ENCODE data around the gene USP13.

DNA sequence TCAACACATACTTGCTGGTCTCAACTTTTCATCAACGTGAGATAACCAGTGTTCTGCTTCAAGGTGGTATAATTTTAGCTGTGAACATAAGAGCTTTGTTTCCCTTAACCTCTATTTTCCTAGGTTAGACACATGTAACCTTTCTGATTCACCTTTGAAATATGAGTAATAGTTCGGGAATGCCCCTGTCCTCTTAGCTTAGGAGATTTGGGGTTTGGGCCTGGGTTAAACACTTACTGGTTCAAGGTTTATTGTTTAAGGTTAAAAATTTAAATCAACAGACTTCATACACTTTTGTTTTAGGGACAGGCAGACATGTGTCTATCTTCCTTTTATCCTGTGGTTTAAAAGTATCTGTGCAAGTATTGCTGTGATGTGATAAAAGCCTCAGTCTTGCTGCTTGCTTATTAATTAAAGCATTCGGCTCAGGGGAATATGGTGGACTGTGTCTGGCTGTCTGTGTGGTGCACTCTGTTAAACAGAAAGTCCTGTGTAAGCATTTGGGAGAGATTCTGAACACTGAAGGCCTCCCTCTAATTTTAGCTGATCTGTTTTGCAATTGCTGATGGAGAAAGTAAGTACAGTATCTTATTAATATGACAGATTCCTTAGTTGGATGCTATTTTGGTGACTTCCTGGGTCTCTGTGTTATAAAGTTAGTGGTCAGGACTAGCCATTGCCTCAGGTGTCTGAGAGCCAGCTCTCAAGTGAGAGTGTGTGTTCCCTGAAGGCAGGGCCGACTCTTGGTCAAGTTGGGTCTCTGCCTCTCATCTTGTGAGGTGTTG lies 81.8 kb downstream of the USP13 start:
- TF ChIP-seq EZH2 (IDR thresholded peaks at IDR 0.05; ENCODE audit: insufficient read depth, poor library complexity, severe bottlenecking) = no peak
- TF ChIP-seq EZH2phosphoT487 (IDR thresholded peaks at IDR 0.05; ENCODE audit: insufficient read depth, low read depth) = no peak

Data from GM23248 (cell line).